Measurements from ENCODE around the gene SH3BP1. TPM values are rescaled to one million over a fixed set of nuclear protein-coding genes. Genes with fewer than 3 reads are reported as not detected.

Gene SH3BP1
- total and polyA plus RNA-seq, 2 of the 4 experiments (the other 2 are of a cell fraction), result 8.8 to 33.3 TPM

GRCh38 chr22:37629928-37630327 lies 9.5 kb upstream of the SH3BP1 start:
- H3K14ac ChIP-seq (replicated peaks; ENCODE audit: low read depth, low read length), result no peak overlapping the region
- H2BK120ac ChIP-seq (ENCODE audit: low read depth, low read length), result no peak overlapping the region
- no TSS peak for BruUV-seq (replicated peaks)
- peaks cover 14% of the 10 kb centered on the region for H3K9me1 ChIP-seq (ENCODE audit: insufficient read depth, low read length)
- H3K4me2 ChIP-seq (ENCODE audit: low read depth, low read length), result no peak overlapping the region
- no peak overlapping the region for H3K4me3 ChIP-seq (ENCODE audit: insufficient read depth, low read depth, low read length)
- H2AFZ ChIP-seq (replicated peaks; ENCODE audit: low read length, poor library complexity), result no peak overlapping the region
- H4K5ac ChIP-seq (ENCODE audit: low read depth, low read length), result no peak overlapping the region
- H3K9ac ChIP-seq (ENCODE audit: low read depth, low read length), result no peak overlapping the region
- no peak overlapping the region for H3K18ac ChIP-seq (ENCODE audit: low read depth, low read length)
- no peak overlapping the region for H3K56ac ChIP-seq (ENCODE audit: extremely low read depth, insufficient read depth, low read length)
- H3K4ac ChIP-seq (ENCODE audit: low read depth, low read length), result no peak overlapping the region
- no peak overlapping the region for H4K8ac ChIP-seq (ENCODE audit: low read depth in 2 of 2, low read length in 2 of 2)
- peaks cover 41% of the 10 kb centered on the region; the same call in 1 of the 2 replicates for H3K36me3 ChIP-seq (ENCODE audit: control insufficient read depth, insufficient read depth, low read length)
- H4K91ac ChIP-seq (ENCODE audit: insufficient read depth, low read depth, low read length), result no peak overlapping the region
- peaks cover 22% of the 10 kb centered on the region for H3K4me1 ChIP-seq (ENCODE audit: control insufficient read depth, insufficient read depth, low read length)
- ATAC-seq (ENCODE audit: low read depth) (no peak), DNase-seq (no peak)
- in situ Hi-C loops (cut with MboI; ENCODE audit: low sequenced_read_pairs), result no loop called here
- no peak overlapping the region for H3K23ac ChIP-seq (ENCODE audit: low read depth, low read length)
- intact Hi-C loops (cut with micrococcal nuclease), result no loop called here
- H3K27ac ChIP-seq (ENCODE audit: insufficient read depth, low read length), result no peak overlapping the region
- no CpG with 5 or more reads among the region's 10 CpGs for WGBS, 2 experiments (ENCODE audit: extremely low coverage in 2 of 2, insufficient read length in 1 of 2)
- no peak overlapping the region for H2BK5ac ChIP-seq (ENCODE audit: low read depth, low read length, poor library complexity, severe bottlenecking)
- no peak overlapping the region for H2AK5ac ChIP-seq (ENCODE audit: low read depth, low read length)
- ChIA-PET POLR2A (ENCODE audit: unreplicated experiment) (interaction anchor here (0.7 kb wide), 1 partner anchor 111 kb away, joined by 3 read pairs; no protein-coding TSS in a partner anchor), CTCF (no interaction called here)
- H4K20me1 ChIP-seq (ENCODE audit: insufficient read depth, low read length), result no peaks in the 10 kb centered on the region; the same call in 1 of the 2 replicates
- no peaks in the 10 kb centered on the region for H3K9me3 ChIP-seq (ENCODE audit: control insufficient read depth, insufficient read depth, low read length)
- dilution Hi-C loops (cut with HindIII; ENCODE audit: low sequenced_read_pairs, unreplicated experiment), result no loop called here
- no peak overlapping the region for H2BK20ac ChIP-seq (ENCODE audit: low read depth, low read length)
- no peak overlapping the region for H2BK15ac ChIP-seq (ENCODE audit: low read depth, low read length)
- no peak overlapping the region for H2AK9ac ChIP-seq (replicated peaks; ENCODE audit: low read depth, low read length, poor library complexity)
- peaks cover 0 to 13% of the 10 kb centered on the region in 2 experiments; a peak in 2 of 4 replicates for H3K79me1 ChIP-seq (ENCODE audit: low read depth in 1 of 2, low read length in 2 of 2)
- no peak for TF ChIP-seq FOS (IDR thresholded peaks at IDR 0.05; ENCODE audit: low read depth, low read length)
- TF ChIP-seq NFE2L2 (IDR thresholded peaks at IDR 0.05; ENCODE audit: low read depth, low read length), result no peak
- TF ChIP-seq CEBPB (IDR thresholded peaks at IDR 0.05; ENCODE audit: low read depth, low read length), result no peak
- no peak for TF ChIP-seq ELK1 (IDR thresholded peaks at IDR 0.05; ENCODE audit: borderline replicate concordance, low read depth, low read length)
- no peak for TF ChIP-seq RFX5 (IDR thresholded peaks at IDR 0.05; ENCODE audit: low read depth, low read length)
- no peak for TF ChIP-seq MXI1 (IDR thresholded peaks at IDR 0.05; ENCODE audit: borderline replicate concordance, low read depth, low read length)
- no peak for TF ChIP-seq CHD1 (IDR thresholded peaks at IDR 0.05; ENCODE audit: low read depth, low read length)
- TF ChIP-seq MAFK (IDR thresholded peaks at IDR 0.05; ENCODE audit: low read depth, low read length), result no peak
- no peak for TF ChIP-seq RAD21 (IDR thresholded peaks at IDR 0.05; ENCODE audit: low read length)
- no peak for TF ChIP-seq RCOR1 (IDR thresholded peaks at IDR 0.05; ENCODE audit: insufficient replicate concordance, low read length)
- TF ChIP-seq SMC3 (IDR thresholded peaks at IDR 0.05; ENCODE audit: low read depth, low read length), result no peak
- no peak for TF ChIP-seq MAZ (IDR thresholded peaks at IDR 0.05; ENCODE audit: borderline replicate concordance, low read depth, low read length)
- no peak for TF ChIP-seq POLR2A (IDR thresholded peaks at IDR 0.05; ENCODE audit: low read depth, low read length)
- no peak for TF ChIP-seq USF2 (IDR thresholded peaks at IDR 0.05; ENCODE audit: low read depth, low read length)
- TF ChIP-seq, protein P1, sequence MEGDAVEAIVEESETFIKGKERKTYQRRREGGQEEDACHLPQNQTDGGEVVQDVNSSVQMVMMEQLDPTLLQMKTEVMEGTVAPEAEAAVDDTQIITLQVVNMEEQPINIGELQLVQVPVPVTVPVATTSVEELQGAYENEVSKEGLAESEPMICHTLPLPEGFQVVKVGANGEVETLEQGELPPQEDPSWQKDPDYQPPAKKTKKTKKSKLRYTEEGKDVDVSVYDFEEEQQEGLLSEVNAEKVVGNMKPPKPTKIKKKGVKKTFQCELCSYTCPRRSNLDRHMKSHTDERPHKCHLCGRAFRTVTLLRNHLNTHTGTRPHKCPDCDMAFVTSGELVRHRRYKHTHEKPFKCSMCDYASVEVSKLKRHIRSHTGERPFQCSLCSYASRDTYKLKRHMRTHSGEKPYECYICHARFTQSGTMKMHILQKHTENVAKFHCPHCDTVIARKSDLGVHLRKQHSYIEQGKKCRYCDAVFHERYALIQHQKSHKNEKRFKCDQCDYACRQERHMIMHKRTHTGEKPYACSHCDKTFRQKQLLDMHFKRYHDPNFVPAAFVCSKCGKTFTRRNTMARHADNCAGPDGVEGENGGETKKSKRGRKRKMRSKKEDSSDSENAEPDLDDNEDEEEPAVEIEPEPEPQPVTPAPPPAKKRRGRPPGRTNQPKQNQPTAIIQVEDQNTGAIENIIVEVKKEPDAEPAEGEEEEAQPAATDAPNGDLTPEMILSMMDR (conservative IDR thresholded peaks at IDR 0.05; ENCODE audit: low read depth, low read length), result no peak
- TF ChIP-seq BHLHE40 (IDR thresholded peaks at IDR 0.05; ENCODE audit: low read depth, low read length), result no peak
- H3K27me3 ChIP-seq (ENCODE audit: control insufficient read depth, insufficient read depth, low read length), result no peaks in the 10 kb centered on the region

Data from IMR-90 (cell line).